PC-9 (cell line): ENCODE measurements around the gene CADM4.

Experiments
- CTCF ChIP-seq: fragments of 200-600 bp; sonication (generic); conservative IDR thresholded peaks from 2 replicates; pipeline ENCODE4 v1.6.1; 2017; ENCODE audit warnings: mixed run types, antibody characterized with exemption, mild to moderate bottlenecking, moderate library complexity
- EZH2 ChIP-seq: fragments of 200-600 bp; sonication (generic); IDR thresholded peaks from 2 replicates; pipeline ENCODE4 v1.8.0; 2017; ENCODE audit warnings: antibody characterized with exemption, low read depth

DNA sequence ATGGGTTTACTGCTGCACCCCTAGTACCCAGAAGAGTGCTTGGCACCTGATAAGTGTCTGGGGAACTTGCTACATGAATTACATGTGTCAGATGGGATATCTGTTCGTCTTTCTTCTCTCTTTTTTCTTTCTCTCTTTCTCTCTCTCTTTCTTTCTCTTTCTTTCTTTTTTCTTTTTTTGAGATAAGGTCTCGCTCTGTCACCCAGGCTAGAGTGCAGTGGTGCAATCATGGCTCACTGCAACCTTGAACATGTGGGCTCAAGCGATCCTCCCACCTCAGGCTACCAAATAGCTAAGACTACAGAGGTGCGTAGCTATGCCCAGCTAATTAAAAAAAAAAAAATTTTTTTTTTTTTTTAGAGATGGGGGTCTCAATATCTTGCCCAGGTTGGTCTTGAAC, 6.1 kb downstream of the CADM4 start:
- TF ChIP-seq EZH2 (no peak), CTCF (no peak)
